ENCODE data around the gene RCC1. TPM values are rescaled to one million over a fixed set of nuclear protein-coding genes. Genes with fewer than 3 reads are reported as not detected.

Gene RCC1
- total and polyA plus RNA-seq, 4 donors = 2.2 to 21.8 (median 18.5) TPM

GRCh38 chr1:28518000-28518744, 12.3 kb downstream of the RCC1 start:
- peak; percentile 93 for DNase-seq (ENCODE audit: low spot score)
- no peaks in the 10 kb centered on the region for H3K27me3 ChIP-seq (ENCODE audit: control insufficient read depth in 4 of 4, insufficient read depth in 4 of 4, low read length in 3 of 4)
- peaks cover 4 to 16% (median 11%) of the 10 kb centered on the region in 4 donors for H3K4me1 ChIP-seq (ENCODE audit: control insufficient read depth in 4 of 4, insufficient read depth in 4 of 4, low read length in 3 of 4)
- H3K27ac ChIP-seq (ENCODE audit: low read depth in 1 of 2, low read length in 2 of 2) = peak overlapping the region; percentile 73 to 92
- peak overlapping the region; percentile 26 to 51 for H3K9ac ChIP-seq (ENCODE audit: low read depth in 1 of 2, low read length in 2 of 2)
- peak overlapping the region; percentile 57 to 71 (median 68) for H3K4me3 ChIP-seq (ENCODE audit: low read depth in 1 of 3, low read length in 3 of 3)
- no peaks in the 10 kb centered on the region for H3K9me3 ChIP-seq (ENCODE audit: control insufficient read depth in 4 of 4, low read length in 3 of 4)
- peaks cover 0 to 6% (median 0%) of the 10 kb centered on the region in 4 donors for H3K36me3 ChIP-seq (ENCODE audit: control insufficient read depth in 4 of 4, insufficient read depth in 3 of 4, low read depth in 1 of 4, low read length in 3 of 4)
- WGBS = under 1% methylated on average over 92 of the region's 92 CpGs
- TF ChIP-seq RXRA (IDR thresholded peaks at IDR 0.05) = peak; percentile 45 to 54
- peak; percentile 95 for TF ChIP-seq CTCF (IDR thresholded peaks at IDR 0.05; ENCODE audit: low read depth, low read length, missing input control)
- TF ChIP-seq MAX (IDR thresholded peaks at IDR 0.05) = peak; percentile 33
- TF ChIP-seq SP1 (IDR thresholded peaks at IDR 0.05) = peak; percentile 11
- no peak for TF ChIP-seq HNF4G (IDR thresholded peaks at IDR 0.05)
- no peak for TF ChIP-seq JUND (IDR thresholded peaks at IDR 0.05)
- no peak for TF ChIP-seq ZBTB33 (IDR thresholded peaks at IDR 0.05)
- TF ChIP-seq HNF4A (conservative IDR thresholded peaks at IDR 0.05) = no peak
- TF ChIP-seq ATF3 (IDR thresholded peaks at IDR 0.05) = no peak
- TF ChIP-seq FOXA2 (IDR thresholded peaks at IDR 0.05) = no peak
- TF ChIP-seq FOXA1 (IDR thresholded peaks at IDR 0.05) = no peak
- no peak for TF ChIP-seq REST (IDR thresholded peaks at IDR 0.05)
- no peak for TF ChIP-seq TAF1 (conservative IDR thresholded peaks at IDR 0.05)
- TF ChIP-seq NR2F2 (IDR thresholded peaks at IDR 0.05) = no peak
- peak; percentile 63 for TF ChIP-seq YY1 (IDR thresholded peaks at IDR 0.05)
- peak; percentile 80 to 85 for TF ChIP-seq RAD21 (IDR thresholded peaks at IDR 0.05)
- TF ChIP-seq EGR1 (IDR thresholded peaks at IDR 0.05; ENCODE audit: low read depth in 2 of 2) = no peak
- no peak for TF ChIP-seq GABPA (IDR thresholded peaks at IDR 0.05 in 1 of 2, conservative IDR thresholded peaks at IDR 0.05 in 1 of 2)

Measured in liver (tissue), 9 donors.